GM19025 (cell line): Measurements from ENCODE around the gene NR4A1.

Experiments
- ATAC-seq: cut with Tn5 transposase; IDR thresholded peaks from one replicate; pipeline ENCODE4 v1.9.1; 2021; ENCODE audit warnings: mild to moderate bottlenecking, low read depth, moderate library complexity; ENCODE audit not compliant: unreplicated experiment

NR4A1 gene

GRCh38 chr12:52015532-52016041 is 35.7 kb upstream of the NR4A1 start:
- no peak for ATAC-seq

GRCh38 chr12:52018433-52019112 is 32.7 kb upstream of the NR4A1 start:
- ATAC-seq, result no peak

GRCh38 chr12:52019113-52019770 is 32.0 kb upstream of the NR4A1 start:
- ATAC-seq, result no peak

- ATAC-seq, result no peak
Measured at GRCh38 chr12:52020539-52021336, 30.5 kb upstream of the NR4A1 start.

DNA sequence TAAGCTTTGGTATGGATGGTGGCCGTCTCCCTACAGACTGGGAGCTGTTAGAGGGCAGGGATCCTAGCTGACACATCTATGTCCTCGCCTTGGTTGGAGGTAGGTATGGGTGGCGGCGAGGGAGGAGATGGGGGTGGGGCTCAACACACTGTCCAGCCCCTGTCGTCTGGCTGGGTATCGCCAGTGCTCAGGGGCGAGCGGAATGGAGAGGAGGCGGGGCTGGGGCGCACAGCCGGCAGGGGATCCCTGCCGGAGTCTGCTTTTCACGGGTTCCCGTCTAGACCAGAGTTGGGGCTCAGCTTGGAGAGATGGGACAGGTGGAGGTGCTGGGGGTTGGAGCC is 28.4 kb upstream of the NR4A1 start:
- ATAC-seq, result no peak

GRCh38 chr12:52023182-52023975 is 27.9 kb upstream of the NR4A1 start:
- no peak for ATAC-seq

DNA sequence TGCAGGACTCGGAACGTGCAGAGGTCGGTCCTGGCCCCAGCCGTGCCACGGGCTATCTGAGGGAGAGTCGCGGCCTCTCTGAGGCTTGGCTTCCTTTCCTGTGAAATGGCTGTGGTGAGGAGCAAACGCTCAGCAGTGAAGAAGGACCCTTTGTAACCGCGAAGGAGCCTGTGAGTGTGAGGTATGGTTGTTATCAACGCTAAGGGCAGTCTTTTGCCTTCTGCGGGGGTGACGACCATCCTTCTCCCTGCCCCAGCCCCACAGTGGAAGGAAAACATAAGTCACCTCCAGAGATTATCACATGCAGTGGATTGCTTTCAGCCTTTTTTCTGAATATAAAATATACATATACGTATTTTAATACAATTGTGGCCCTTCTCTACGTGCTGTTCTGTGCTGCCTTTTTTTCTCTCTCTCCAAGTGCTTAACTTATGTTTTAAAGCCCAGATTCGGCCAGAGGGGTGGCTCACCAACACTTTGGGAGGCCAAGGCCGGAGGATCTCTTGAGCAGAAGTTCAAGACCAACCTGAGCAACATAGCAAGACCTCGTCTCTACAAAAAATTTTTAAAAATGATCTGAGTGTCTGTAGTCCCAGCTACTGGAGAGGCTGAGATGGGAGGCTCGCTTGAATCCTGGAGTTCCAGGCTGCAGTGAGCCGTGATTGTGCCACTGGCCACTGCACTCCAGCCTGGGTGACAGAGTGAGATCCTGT is 27.1 kb upstream of the NR4A1 start:
- no peak for ATAC-seq

- ATAC-seq, result no peak
Measured at GRCh38 chr12:52024845-52025230, 26.4 kb upstream of the NR4A1 start.

DNA sequence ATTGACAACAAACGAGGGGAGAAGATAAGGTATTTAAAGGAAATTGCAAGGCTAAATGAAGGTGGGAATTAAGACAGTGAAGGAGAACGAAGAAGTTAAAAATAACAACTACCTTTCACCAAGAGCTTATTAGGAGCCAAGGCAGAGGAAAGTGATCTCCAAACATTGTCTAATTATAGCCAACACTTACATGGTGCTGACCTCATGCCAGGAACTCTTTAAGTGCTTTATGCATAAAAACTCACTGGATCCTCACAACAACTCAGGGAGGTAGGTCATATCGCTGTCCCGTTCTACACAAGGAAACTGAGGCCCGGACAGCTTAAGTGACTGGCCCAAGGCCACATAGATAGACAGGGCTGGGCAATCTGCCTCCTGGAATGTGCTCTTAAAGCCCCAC is 25.0 kb upstream of the NR4A1 start:
- no peak for ATAC-seq

DNA sequence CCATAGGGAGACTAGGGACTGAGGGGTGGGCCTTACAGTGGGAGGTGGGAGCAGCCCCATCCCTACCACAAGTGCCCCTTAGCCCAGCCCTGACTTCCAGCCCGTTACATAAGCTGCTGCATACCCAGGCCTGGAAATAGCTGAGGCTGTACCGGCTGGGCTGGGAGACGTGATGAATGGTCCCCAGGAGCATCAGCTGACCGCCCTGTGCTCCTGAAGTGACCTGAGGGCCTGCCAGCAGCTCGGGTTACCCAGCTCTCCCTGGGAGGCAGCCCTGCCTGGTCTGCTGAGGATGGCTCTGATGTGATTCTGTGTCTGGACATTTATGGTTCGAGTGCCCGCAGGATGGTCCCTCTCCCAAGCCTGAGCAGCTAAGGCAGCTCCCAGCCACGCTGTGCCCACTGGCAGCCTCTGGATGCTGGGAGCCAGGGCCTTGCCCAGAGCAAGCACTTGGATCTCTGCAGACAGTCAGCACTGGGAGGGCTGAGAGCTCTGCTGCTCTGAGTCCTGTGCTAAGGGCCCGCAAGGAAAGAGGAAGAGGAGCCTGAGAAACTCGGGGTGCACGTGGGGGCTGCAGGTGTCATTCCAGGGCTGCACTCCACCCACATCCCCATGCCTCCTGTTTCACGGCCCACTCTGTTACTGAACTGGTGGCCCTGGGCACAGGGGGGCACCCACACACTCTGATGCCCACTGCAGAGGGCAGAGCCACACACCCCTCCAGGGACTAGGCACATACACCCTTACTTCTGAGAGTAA is 24.0 kb upstream of the NR4A1 start:
- ATAC-seq, result no peak

DNA sequence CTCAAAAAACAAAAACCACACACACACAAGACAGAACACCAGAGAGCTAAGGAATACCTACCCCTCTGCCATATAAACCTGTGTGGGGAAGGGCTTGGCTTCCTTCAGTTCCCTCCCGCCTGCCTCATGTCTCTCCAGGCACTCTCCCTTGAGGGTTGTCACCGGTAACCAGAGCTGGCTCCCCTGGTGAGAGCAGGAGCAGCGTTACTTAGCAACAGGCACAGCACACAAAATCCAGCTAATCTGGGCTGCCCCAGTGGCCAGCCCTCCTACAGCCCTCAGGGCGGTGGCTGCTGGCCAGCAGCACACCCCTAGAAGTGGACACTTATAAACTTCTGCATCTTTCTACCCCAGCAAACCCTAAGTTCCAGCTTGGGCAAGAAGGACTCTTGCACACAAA is 21.6 kb upstream of the NR4A1 start:
- ATAC-seq, result no peak

DNA sequence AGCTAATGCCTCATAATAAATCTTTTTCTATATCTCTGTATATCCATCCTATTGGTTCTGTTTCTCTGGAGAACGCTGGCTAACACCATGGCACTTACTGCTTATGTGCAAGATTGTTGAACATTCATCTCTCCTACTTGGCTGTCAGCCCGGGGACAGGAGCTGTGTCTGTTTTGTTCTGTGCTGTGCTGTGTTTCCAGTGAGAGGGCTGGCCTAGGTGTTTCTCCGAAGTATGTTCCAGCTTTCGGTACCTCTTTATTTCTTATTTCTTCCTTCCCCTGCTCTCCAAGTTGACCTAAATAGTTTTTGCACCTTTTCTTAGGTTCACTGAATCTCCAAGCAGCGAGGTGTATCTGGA is 18.8 kb upstream of the NR4A1 start:
- no peak for ATAC-seq

- peak; percentile 92 for ATAC-seq
Measured at GRCh38 chr12:52032804-52033445, 18.3 kb upstream of the NR4A1 start.

DNA sequence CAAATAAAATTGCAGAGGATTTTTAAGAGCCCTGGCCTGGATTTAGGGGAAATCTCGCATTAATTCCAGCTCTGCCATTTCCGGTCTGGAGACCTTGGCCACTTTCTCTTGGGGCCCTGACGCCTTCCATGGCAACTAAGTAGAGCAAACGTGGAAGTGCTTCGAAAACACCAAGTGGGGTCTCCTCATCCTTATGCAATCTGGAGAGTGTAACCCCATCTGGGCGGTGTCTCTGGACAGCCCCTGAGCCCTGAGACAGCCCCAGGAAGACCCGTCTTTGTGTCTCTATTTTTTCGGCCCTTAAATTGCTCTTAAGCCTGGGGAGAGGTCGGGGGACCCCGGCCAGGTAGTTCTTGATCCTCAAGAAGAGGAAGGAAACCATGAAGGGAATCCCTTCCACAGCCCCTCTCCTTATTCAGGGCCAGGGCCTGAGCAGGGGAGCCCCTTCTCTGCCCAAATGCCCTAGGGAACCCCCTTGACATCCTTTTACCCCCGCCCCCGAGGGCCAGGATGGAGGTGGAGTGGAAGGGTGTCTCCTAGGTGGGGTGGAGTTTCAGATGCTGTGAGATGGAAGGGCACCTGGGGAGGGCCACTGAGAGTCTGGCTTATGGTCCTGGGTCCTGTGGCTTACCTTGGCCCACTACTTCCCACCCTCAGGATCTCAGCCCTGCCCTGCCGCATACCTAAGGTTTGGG is 17.6 kb upstream of the NR4A1 start:
- ATAC-seq, result no peak

- ATAC-seq, result no peak
Measured at GRCh38 chr12:52035190-52035589, 16.1 kb upstream of the NR4A1 start.

GRCh38 chr12:52035926-52036325 is 15.3 kb upstream of the NR4A1 start:
- no peak for ATAC-seq

DNA sequence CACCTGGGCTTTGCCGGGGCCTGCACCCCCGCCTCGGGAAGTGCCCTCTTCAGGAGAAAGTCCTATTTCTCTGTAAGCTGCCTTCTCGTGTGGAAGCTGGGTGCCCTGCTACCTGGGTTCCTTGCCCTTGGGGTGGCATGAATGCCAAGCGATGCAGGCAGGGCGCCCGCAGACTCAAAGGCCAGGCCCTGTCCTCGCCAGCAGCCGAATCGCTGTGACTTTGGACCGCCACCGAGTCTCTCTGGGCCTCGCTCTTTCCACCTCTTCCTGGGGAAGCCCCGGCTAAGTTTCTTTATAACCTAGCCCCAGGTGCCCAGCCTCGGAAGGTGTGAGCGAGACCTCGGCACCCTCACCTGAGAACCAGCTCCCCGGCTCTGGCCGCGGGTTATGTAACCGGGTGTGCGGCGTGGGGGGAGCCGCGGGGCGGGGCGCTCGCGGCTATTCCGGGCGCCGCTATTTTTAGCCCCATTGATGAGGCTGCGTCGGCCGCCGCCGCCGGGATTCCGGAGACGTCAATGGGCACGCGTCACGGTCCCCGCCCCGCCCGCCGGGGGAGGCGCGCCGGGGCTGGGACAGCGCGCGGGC is 14.6 kb upstream of the NR4A1 start:
- peak; percentile 39 for ATAC-seq

GRCh38 chr12:52037248-52037861 is 13.9 kb upstream of the NR4A1 start:
- no peak for ATAC-seq
